Loucy (cell line): ENCODE data around the gene NUP62.

Experiments used
- EZH2phosphoT487 ChIP-seq: fragments of 200-600 bp; IDR thresholded peaks from 2 replicates; pipeline ENCODE4 v1.6.1; 2018; ENCODE audit warnings: antibody characterized with exemption, mild to moderate bottlenecking, moderate library complexity, borderline replicate concordance
- TF ChIP-seq, protein P1 (sequence below): fragments of 200-600 bp; sonication (generic); conservative IDR thresholded peaks from 2 replicates; pipeline ENCODE4 v1.5.1; 2014; ENCODE audit warnings: mild to moderate bottlenecking, antibody characterized with exemption, low read length

DNA sequence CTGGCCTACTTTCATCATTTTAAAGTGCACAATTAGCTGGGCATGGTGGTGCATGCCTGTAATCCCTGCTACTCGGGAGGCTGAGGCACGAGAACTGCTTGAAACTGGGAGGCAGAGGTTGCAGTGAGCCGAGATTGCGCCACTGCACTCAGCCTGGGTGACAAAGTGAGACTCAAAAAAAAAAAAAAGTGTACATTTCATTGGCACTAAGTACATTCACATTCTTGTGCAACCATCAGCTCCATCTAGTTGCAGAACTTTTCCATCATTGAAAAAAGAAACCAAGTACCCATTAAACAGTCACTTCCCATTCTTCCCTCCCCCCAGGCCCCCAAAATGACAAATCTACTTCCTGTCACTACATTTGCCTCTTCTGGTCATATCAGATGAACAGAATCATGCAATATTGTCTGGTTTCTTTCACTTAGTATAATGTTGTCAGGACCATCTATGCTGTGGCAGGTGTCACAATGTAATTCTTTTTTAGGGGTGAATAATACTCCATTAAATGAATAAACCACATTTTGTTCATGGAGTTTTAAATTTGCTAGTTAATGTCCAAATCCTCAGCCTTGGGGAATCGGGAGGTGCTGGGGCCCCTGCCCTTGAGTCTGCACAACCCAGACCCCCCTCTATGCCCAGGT is 39.1 kb upstream of the NUP62 start:
- TF ChIP-seq, protein P1, sequence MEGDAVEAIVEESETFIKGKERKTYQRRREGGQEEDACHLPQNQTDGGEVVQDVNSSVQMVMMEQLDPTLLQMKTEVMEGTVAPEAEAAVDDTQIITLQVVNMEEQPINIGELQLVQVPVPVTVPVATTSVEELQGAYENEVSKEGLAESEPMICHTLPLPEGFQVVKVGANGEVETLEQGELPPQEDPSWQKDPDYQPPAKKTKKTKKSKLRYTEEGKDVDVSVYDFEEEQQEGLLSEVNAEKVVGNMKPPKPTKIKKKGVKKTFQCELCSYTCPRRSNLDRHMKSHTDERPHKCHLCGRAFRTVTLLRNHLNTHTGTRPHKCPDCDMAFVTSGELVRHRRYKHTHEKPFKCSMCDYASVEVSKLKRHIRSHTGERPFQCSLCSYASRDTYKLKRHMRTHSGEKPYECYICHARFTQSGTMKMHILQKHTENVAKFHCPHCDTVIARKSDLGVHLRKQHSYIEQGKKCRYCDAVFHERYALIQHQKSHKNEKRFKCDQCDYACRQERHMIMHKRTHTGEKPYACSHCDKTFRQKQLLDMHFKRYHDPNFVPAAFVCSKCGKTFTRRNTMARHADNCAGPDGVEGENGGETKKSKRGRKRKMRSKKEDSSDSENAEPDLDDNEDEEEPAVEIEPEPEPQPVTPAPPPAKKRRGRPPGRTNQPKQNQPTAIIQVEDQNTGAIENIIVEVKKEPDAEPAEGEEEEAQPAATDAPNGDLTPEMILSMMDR, result no peak
- no peak for TF ChIP-seq EZH2phosphoT487
